IPS DF 6.9 (cell line): Measurements from ENCODE around the gene FBXO31.

Experiments used
- DNase-seq: peaks from one replicate; pipeline ENCODE4 v3.0.0-alpha.2; 2013; ENCODE audit warnings: low read depth, low spot score
- H3K27ac ChIP-seq: one replicate; pipeline ENCODE4 v1.5.1; 2013; ENCODE audit warnings: low read length, control low read depth
- H3K27me3 ChIP-seq: 2 replicates; pipeline ENCODE4 v1.6.1; 2013; ENCODE audit warnings: mild to moderate bottlenecking, low read length; ENCODE audit not compliant: control insufficient read depth, insufficient read depth
- H3K36me3 ChIP-seq: 2 replicates; pipeline ENCODE4 v1.6.1; 2013; ENCODE audit warnings: low read length; ENCODE audit not compliant: control insufficient read depth, insufficient read depth
- H3K4me1 ChIP-seq: 2 replicates; pipeline ENCODE4 v1.6.1; 2013; ENCODE audit warnings: low read length; ENCODE audit not compliant: control insufficient read depth, insufficient read depth
- H3K4me3 ChIP-seq: 2 replicates; pipeline ENCODE4 v1.5.1; 2013; ENCODE audit warnings: mild to moderate bottlenecking, low read length
- H3K9me3 ChIP-seq: 2 replicates; pipeline ENCODE4 v1.6.1; 2013; ENCODE audit warnings: low read length, inconsistent platforms; ENCODE audit not compliant: control insufficient read depth, insufficient read depth
- WGBS: extraction: QIAGEN DNeasy Blood & Tissue Kit; methylation state at CpG from one replicate; pipeline ENCODE4 v1.1.7; 2013; ENCODE audit warnings: mixed read lengths, missing lambda C conversion rate; ENCODE audit not compliant: insufficient read length, insufficient coverage; 5-methylcytosine and 5-hydroxymethylcytosine counted together

The FBXO31 gene

DNA sequence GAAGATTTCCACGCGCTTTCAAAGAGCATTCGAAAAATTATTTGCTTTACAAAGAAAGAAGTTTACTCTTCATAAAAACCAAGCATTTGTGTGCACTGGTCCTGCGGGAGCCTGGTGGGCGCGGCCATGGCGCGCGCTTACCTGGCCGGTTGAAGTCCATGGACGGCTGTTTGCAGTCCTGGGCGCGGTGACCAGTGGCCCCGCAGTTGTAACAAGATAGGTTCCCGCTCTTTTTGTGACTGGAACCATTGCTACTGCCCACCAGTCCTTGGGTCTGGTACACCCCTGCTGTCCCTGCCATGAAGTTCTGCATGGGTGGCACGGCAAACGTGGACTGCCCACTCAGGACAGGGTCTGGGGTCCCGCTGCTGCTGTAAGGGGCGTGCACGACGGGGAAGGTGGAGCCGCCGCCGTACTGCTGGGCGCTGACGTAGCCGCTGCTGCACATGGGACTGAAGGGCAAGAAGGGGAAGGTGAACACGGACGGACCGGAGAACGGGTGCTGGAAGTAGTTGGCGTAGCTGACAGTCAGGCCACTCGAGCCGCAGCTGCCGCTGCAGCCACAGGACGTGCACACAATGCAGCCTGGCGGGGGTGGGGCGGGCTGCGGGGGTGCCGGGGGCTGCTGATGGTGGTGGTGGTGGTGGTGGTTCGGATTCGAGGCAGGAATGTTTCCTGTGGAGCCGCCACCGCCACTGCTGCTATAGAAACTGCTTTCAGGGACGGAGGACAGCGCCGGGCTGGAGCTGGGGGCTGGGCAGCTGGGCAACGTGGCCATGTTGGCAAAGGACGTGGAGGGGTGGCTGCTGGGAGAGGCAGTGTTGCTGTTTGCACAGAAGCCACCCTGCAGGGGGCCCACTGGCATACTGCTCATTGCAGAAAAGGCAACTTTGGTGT, 28.0 kb upstream of the FBXO31 start:
- H3K4me3 ChIP-seq: no peak overlapping the region
- no CpG with 5 or more reads among the region's 49 CpGs for WGBS
- H3K36me3 ChIP-seq: peaks cover 23% of the 10 kb centered on the region
- no peaks in the 10 kb centered on the region for H3K4me1 ChIP-seq
- DNase-seq: no peak
- H3K9me3 ChIP-seq: no peaks in the 10 kb centered on the region
- no peak overlapping the region for H3K27ac ChIP-seq
- H3K27me3 ChIP-seq: no peaks in the 10 kb centered on the region

DNA sequence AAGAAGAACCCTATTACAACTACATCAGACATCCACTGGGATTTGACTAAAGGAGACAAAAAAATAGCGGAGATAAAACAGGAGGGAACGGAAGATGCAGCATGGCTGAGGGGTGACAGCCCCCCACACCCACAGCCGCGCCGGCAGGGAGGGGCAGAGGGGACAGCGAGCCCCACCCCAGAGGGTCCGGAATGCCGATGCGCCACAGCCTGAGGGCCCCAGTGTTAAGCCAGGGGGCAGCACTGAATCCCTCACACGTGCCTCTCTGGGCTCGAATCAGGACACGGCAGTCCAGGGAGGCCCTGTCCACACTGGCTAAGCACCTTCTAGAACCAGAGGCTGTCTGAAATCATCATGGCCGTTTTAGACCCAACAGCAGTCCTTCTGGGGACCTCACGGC, 27.4 kb upstream of the FBXO31 start:
- no peak overlapping the region for H3K4me3 ChIP-seq
- no peaks in the 10 kb centered on the region for H3K9me3 ChIP-seq
- peaks cover 23% of the 10 kb centered on the region for H3K36me3 ChIP-seq
- no peaks in the 10 kb centered on the region for H3K27me3 ChIP-seq
- no peak for DNase-seq
- no peaks in the 10 kb centered on the region for H3K4me1 ChIP-seq
- WGBS: no CpG with 5 or more reads among the region's 14 CpGs
- no peak overlapping the region for H3K27ac ChIP-seq

DNA sequence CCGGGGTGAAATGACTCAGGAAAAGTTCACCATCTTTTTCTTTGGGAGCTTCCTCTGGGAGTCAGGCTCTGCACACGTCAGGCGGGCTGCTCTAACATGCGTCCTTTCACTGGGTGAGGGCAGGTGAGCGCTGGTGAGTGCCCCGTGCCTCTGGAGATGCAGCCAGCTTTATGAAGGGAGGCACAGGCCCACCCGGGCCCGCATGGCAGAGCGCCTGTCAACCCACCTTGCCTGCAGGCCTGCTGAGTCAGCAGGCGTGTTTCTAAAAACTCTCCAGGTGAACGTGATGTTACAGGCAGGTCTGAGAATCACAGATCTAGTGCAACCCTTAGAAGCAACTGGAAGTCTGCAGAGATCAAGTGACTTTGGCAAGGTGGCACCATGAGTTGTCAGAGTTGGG, 27.0 kb upstream of the FBXO31 start:
- H3K27me3 ChIP-seq: no peaks in the 10 kb centered on the region
- peaks cover 23% of the 10 kb centered on the region for H3K36me3 ChIP-seq
- no peak overlapping the region for H3K4me3 ChIP-seq
- H3K9me3 ChIP-seq: no peaks in the 10 kb centered on the region
- H3K4me1 ChIP-seq: no peaks in the 10 kb centered on the region
- WGBS: no CpG with 5 or more reads among the region's 11 CpGs
- no peak overlapping the region for H3K27ac ChIP-seq
- DNase-seq: no peak

DNA sequence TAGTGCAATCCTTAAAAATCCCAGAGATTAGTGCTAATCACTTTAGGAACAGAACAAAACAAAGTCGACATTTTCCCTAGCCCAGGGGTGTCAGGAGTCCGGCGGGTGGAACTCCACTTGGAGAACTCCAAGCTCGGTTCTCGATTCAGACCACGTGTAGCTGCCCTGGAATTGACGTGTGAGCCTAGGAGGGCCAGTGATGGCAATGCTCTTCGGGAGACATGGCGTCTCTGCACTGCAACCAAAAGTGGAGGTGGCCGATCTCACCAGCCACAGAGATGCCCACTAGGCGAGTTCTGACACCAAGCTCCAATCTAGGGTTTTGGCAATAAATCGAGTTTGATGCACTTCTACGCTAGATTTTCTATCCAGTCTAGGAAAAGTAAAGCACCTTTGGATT, 26.2 kb upstream of the FBXO31 start:
- Histone ChIP-seq H3K4me1 (no peaks in the 10 kb centered on the region; the same call in 1 of the 2 replicates), H3K27ac (no peak overlapping the region), H3K36me3 (peaks cover 30% of the 10 kb centered on the region), H3K27me3 (no peaks in the 10 kb centered on the region), H3K9me3 (no peaks in the 10 kb centered on the region), H3K4me3 (no peak overlapping the region)
- WGBS: no CpG with 5 or more reads among the region's 13 CpGs
- DNase-seq: no peak

- no peaks in the 10 kb centered on the region for H3K27me3 ChIP-seq
- no peaks in the 10 kb centered on the region for H3K9me3 ChIP-seq
- no peak overlapping the region for H3K27ac ChIP-seq
- no peak for DNase-seq
- H3K4me3 ChIP-seq: no peak overlapping the region
- H3K36me3 ChIP-seq: peaks cover 31% of the 10 kb centered on the region
- WGBS: 100% methylated on average over 1 of the region's 13 CpGs
- H3K4me1 ChIP-seq: no peaks in the 10 kb centered on the region; the same call in 1 of the 2 replicates
These were observed 25.6 kb upstream of the FBXO31 start for GRCh38 chr16:87409153-87409552.

DNA sequence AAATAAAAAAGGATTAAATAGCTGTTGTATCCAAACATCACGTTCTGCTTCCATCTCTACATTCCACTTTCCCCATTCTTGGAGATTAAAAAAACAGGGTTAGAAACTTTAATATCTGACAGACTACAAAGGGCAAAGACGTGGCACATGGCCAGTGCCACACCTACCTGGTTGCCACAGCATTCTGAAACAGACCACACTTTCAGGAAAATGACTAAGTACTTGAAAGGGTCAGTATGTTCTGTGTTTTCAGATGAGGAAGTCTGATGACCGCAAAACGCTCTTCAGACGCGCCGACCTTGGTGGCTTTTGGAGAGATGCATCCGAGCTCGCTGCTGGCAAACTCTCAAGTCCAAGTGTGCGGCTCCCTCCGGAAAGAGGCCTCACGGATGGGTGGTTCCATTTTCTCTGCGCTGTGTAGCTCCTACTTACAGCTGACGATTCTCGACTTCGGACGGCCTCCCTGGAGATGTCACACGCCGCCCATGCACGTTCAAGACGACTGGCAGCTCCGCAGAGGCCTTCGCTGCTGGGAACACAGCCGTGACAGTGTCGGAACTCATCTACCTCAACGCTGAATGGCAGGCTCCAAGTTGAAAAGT, 24.0 kb upstream of the FBXO31 start:
- no CpG with 5 or more reads among the region's 26 CpGs for WGBS

GRCh38 chr16:87406495-87407088, 23.0 kb upstream of the FBXO31 start:
- H3K4me3 ChIP-seq: no peak overlapping the region
- WGBS: no CpG with 5 or more reads among the region's 14 CpGs
- no peaks in the 10 kb centered on the region for H3K27me3 ChIP-seq
- H3K9me3 ChIP-seq: no peaks in the 10 kb centered on the region
- H3K27ac ChIP-seq: no peak overlapping the region
- peaks cover 17% of the 10 kb centered on the region for H3K36me3 ChIP-seq
- no peak for DNase-seq
- H3K4me1 ChIP-seq: no peaks in the 10 kb centered on the region; the same call in 1 of the 2 replicates

More for the DNA sequence above, 24.0 kb upstream of the FBXO31 start:
- no peak overlapping the region for H3K4me3 ChIP-seq
- H3K4me1 ChIP-seq: no peaks in the 10 kb centered on the region; the same call in 1 of the 2 replicates
- H3K27me3 ChIP-seq: no peaks in the 10 kb centered on the region
- peaks cover 27% of the 10 kb centered on the region for H3K36me3 ChIP-seq
- DNase-seq: no peak
- no peaks in the 10 kb centered on the region for H3K9me3 ChIP-seq
- no peak overlapping the region for H3K27ac ChIP-seq

- WGBS: no CpG with 5 or more reads among the region's 19 CpGs
- Histone ChIP-seq H3K27me3 (no peaks in the 10 kb centered on the region), H3K4me1 (no peaks in the 10 kb centered on the region; the same call in 1 of the 2 replicates), H3K9me3 (no peaks in the 10 kb centered on the region), H3K36me3 (peaks cover 11% of the 10 kb centered on the region; the same call in 1 of the 2 replicates), H3K4me3 (no peak overlapping the region), H3K27ac (no peak overlapping the region)
- no peak for DNase-seq
These were observed 21.4 kb upstream of the FBXO31 start for GRCh38 chr16:87404764-87405625.

- H3K4me3 ChIP-seq: no peak overlapping the region
- H3K27ac ChIP-seq: no peak overlapping the region
- no peaks in the 10 kb centered on the region for H3K36me3 ChIP-seq
- no CpG with 5 or more reads among the region's 7 CpGs for WGBS
- H3K9me3 ChIP-seq: no peaks in the 10 kb centered on the region
- DNase-seq: no peak
- H3K27me3 ChIP-seq: no peaks in the 10 kb centered on the region
- H3K4me1 ChIP-seq: no peaks in the 10 kb centered on the region
These were observed 11.7 kb upstream of the FBXO31 start for GRCh38 chr16:87395181-87395842.
